ENCODE results near the gene CPNE2.

CPNE2 gene

GRCh38 chr16:57172721-57173290 is 80.4 kb downstream of the CPNE2 start:
- Histone ChIP-seq H3K9ac (ENCODE audit: low read depth, low read length) (no peak overlapping the region), H3K4me3 (ENCODE audit: low read depth in 1 of 2, low read length in 2 of 2) (no peak overlapping the region), H3K4me1 (ENCODE audit: insufficient read depth, low read length) (no peaks in the 10 kb centered on the region), H3K9me3 (ENCODE audit: insufficient read depth, low read length, severe bottlenecking) (no peaks in the 10 kb centered on the region), H2AFZ (ENCODE audit: low read depth, low read length) (no peak overlapping the region), H3K27me3 (ENCODE audit: insufficient read depth, low read length, poor library complexity) (no peaks in the 10 kb centered on the region), H3K36me3 (ENCODE audit: insufficient read depth, low read length) (peaks cover 56% of the 10 kb centered on the region), H3K27ac (ENCODE audit: low read length) (no peak overlapping the region), H4K20me1 (ENCODE audit: insufficient read depth, low read length) (peaks cover 3% of the 10 kb centered on the region; the same call in 1 of the 2 replicates), H3K79me2 (ENCODE audit: insufficient read depth, low read length) (peaks cover 12% of the 10 kb centered on the region), H3K4me2 (ENCODE audit: insufficient read depth, low read length) (no peak overlapping the region)
- TF ChIP-seq EZH2 (IDR thresholded peaks at IDR 0.05; ENCODE audit: borderline replicate concordance, low read depth, low read length, severe bottlenecking) = no peak
- TF ChIP-seq CTCF (IDR thresholded peaks at IDR 0.05; ENCODE audit: borderline replicate concordance, extremely low read depth, low read length, poor library complexity, severe bottlenecking) = no peak
- ATAC-seq (ENCODE audit: insufficient read depth, low read depth) (no peak), DNase-seq (no peak)

- Histone ChIP-seq H3K9ac (ENCODE audit: low read depth, low read length) (no peak overlapping the region), H3K4me1 (ENCODE audit: insufficient read depth, low read length) (no peaks in the 10 kb centered on the region), H3K4me2 (ENCODE audit: insufficient read depth, low read length) (no peak overlapping the region), H4K20me1 (ENCODE audit: insufficient read depth, low read length) (peaks cover 8% of the 10 kb centered on the region; the same call in 1 of the 2 replicates), H3K27me3 (ENCODE audit: insufficient read depth, low read length, poor library complexity) (no peaks in the 10 kb centered on the region), H3K79me2 (ENCODE audit: insufficient read depth, low read length) (peaks cover 42% of the 10 kb centered on the region), H3K36me3 (ENCODE audit: insufficient read depth, low read length) (peaks cover 39% of the 10 kb centered on the region), H3K27ac (ENCODE audit: low read length) (no peak overlapping the region), H2AFZ (ENCODE audit: low read depth, low read length) (no peak overlapping the region), H3K4me3 (ENCODE audit: low read depth in 1 of 2, low read length in 2 of 2) (no peak overlapping the region), H3K9me3 (ENCODE audit: insufficient read depth, low read length, severe bottlenecking) (no peaks in the 10 kb centered on the region)
- TF ChIP-seq CTCF (IDR thresholded peaks at IDR 0.05; ENCODE audit: borderline replicate concordance, extremely low read depth, low read length, poor library complexity, severe bottlenecking) (no peak), EZH2 (IDR thresholded peaks at IDR 0.05; ENCODE audit: borderline replicate concordance, low read depth, low read length, severe bottlenecking) (no peak)
- DNase-seq (no peak), ATAC-seq (ENCODE audit: insufficient read depth, low read depth) (no peak)
Observed at GRCh38 chr16:57175896-57176295, 83.5 kb downstream of the CPNE2 start.

- no peak overlapping the region for H3K9ac ChIP-seq (ENCODE audit: low read depth, low read length)
- H3K79me2 ChIP-seq (ENCODE audit: insufficient read depth, low read length) = peaks cover 64% of the 10 kb centered on the region
- H3K36me3 ChIP-seq (ENCODE audit: insufficient read depth, low read length) = peaks cover 20% of the 10 kb centered on the region
- H3K27me3 ChIP-seq (ENCODE audit: insufficient read depth, low read length, poor library complexity) = no peaks in the 10 kb centered on the region
- H3K4me2 ChIP-seq (ENCODE audit: insufficient read depth, low read length) = no peak overlapping the region
- TF ChIP-seq CTCF (IDR thresholded peaks at IDR 0.05; ENCODE audit: borderline replicate concordance, extremely low read depth, low read length, poor library complexity, severe bottlenecking) (no peak), EZH2 (IDR thresholded peaks at IDR 0.05; ENCODE audit: borderline replicate concordance, low read depth, low read length, severe bottlenecking) (no peak)
- peaks cover 5% of the 10 kb centered on the region; the same call in 1 of the 2 replicates for H3K4me1 ChIP-seq (ENCODE audit: insufficient read depth, low read length)
- no peak overlapping the region for H3K27ac ChIP-seq (ENCODE audit: low read length)
- no peaks in the 10 kb centered on the region for H3K9me3 ChIP-seq (ENCODE audit: insufficient read depth, low read length, severe bottlenecking)
- peaks cover 15% of the 10 kb centered on the region; the same call in 1 of the 2 replicates for H4K20me1 ChIP-seq (ENCODE audit: insufficient read depth, low read length)
- no peak overlapping the region for H3K4me3 ChIP-seq (ENCODE audit: low read depth in 1 of 2, low read length in 2 of 2)
- DNase-seq (no peak), ATAC-seq (ENCODE audit: insufficient read depth, low read depth) (no peak)
- H2AFZ ChIP-seq (ENCODE audit: low read depth, low read length) = no peak overlapping the region
Observed at GRCh38 chr16:57178196-57178595, 85.8 kb downstream of the CPNE2 start.

Data from DND-41 (cell line).